Endothelial cell of umbilical vein (primary cell): ENCODE measurements around the gene SLC35A4. TPM values are rescaled to one million over a fixed set of nuclear protein-coding genes. Genes with fewer than 3 reads are reported as not detected.

ENCODE experiments used
- BruUV-seq: library from RNA; stranded (reverse); fragments of 400-500 nt; replicated peaks from 2 replicates; lab custom pipeline; 2021; lab: Mats Ljungman, UMichigan
- CTCF ChIA-PET: fragments of 300-600, 350-600 bp; sonication (Branson Sonifier 250); formaldehyde crosslinking; loops from one replicate; lab custom pipeline; 2021; ENCODE audit warnings: antibody characterized with exemption, inconsistent platforms; lab: Charles Lee
- POLR2A ChIA-PET: fragments of 300-600, 350-600 bp; sonication (Branson Sonifier 250); formaldehyde crosslinking; loops from one replicate; lab custom pipeline; 2021; ENCODE audit warnings: antibody characterized with exemption, inconsistent platforms; lab: Charles Lee
- DNase-seq: peaks from one replicate; pipeline ENCODE4 v3.0.0-alpha.2; 2011; ENCODE audit warnings: low read depth, low spot score
- FAIRE-seq: peaks from 2 replicates; lab custom pipeline; 2011; peaks lifted over from hg19 to GRCh38; lab: Jason Lieb, UNC
- H2AFZ ChIP-seq: 2 replicates; pipeline ENCODE4 v1.6.0; 2012; ENCODE audit warnings: low read depth, low read length, control low read depth, inconsistent platforms
- H3K27ac ChIP-seq: 2 replicates; pipeline ENCODE4 v1.5.1; 2011; ENCODE audit warnings: low read depth, mild to moderate bottlenecking, control low read depth, low read length, moderate library complexity; ENCODE audit not compliant: insufficient read depth
- H3K27me3 ChIP-seq, 2 experiments: 2 replicates each; pipeline versions ENCODE4 v1.6.0 to v1.6.1; 2011; ENCODE audit warnings: low read length in 2 of 2, mixed read lengths in 1 of 2; ENCODE audit not compliant: control insufficient read depth in 2 of 2, insufficient read depth in 2 of 2
- H3K36me3 ChIP-seq, 2 experiments: 2 replicates in 1 of 2; 3 replicates in 1 of 2; pipeline ENCODE4 v1.5.1; 2011; ENCODE audit warnings: low read length in 2 of 2, mild to moderate bottlenecking in 1 of 2, moderate library complexity in 1 of 2; ENCODE audit not compliant: control insufficient read depth in 2 of 2, insufficient read depth in 2 of 2; ENCODE audit errors: extremely low read depth in 1 of 2
- H3K4me1 ChIP-seq: 3 replicates; pipeline ENCODE4 v1.5.1; 2011; ENCODE audit warnings: mild to moderate bottlenecking, low read length; ENCODE audit not compliant: control insufficient read depth, insufficient read depth; ENCODE audit errors: extremely low read depth
- H3K4me2 ChIP-seq: 2 replicates; pipeline ENCODE4 v1.6.1; 2011; ENCODE audit warnings: low read length, control low read depth, mixed read lengths; ENCODE audit not compliant: insufficient read depth
- H3K4me3 ChIP-seq, 3 experiments: fragments of 200-600 bp in 1 of 3; sonication (generic), shearing (Covaris generic) in 1 of 3; replicated peaks in 1 of 3; 2 replicates each; pipeline ENCODE4 v1.5.1; 2011 to 2016; ENCODE audit warnings: control low read depth in 3 of 3, low read length in 3 of 3, mild to moderate bottlenecking in 2 of 3, inconsistent platforms in 1 of 3, low read depth in 1 of 3, moderate library complexity in 1 of 3; ENCODE audit not compliant: insufficient read depth in 1 of 3
- H3K79me2 ChIP-seq: 2 replicates; pipeline ENCODE4 v1.6.0; 2012; ENCODE audit warnings: low read length, inconsistent platforms; ENCODE audit not compliant: control insufficient read depth, insufficient read depth
- H3K9ac ChIP-seq: replicated peaks from 2 replicates; pipeline ENCODE3; 2011; ENCODE audit warnings: low read length, control low read depth; ENCODE audit not compliant: insufficient read depth; ENCODE audit errors: extremely low read depth
- H3K9me1 ChIP-seq: replicated peaks from 3 replicates; pipeline ENCODE4 v1.6.0; 2011; ENCODE audit warnings: mild to moderate bottlenecking, low read length; ENCODE audit not compliant: control insufficient read depth, insufficient read depth; ENCODE audit errors: extremely low read depth
- H3K9me3 ChIP-seq: replicated peaks from 2 replicates; pipeline ENCODE4 v1.5.1; 2012; ENCODE audit warnings: low read length, inconsistent platforms; ENCODE audit not compliant: control insufficient read depth, insufficient read depth
- H4K20me1 ChIP-seq: replicated peaks from 2 replicates; pipeline ENCODE3; 2011; ENCODE audit warnings: mild to moderate bottlenecking, low read length; ENCODE audit not compliant: control insufficient read depth, insufficient read depth; ENCODE audit errors: extremely low read depth
- EZH2 ChIP-seq: IDR thresholded peaks from 2 replicates; pipeline ENCODE4 v1.6.1; 2012; ENCODE audit warnings: borderline replicate concordance, low read depth, mild to moderate bottlenecking, moderate library complexity, low read length, inconsistent platforms; ENCODE audit not compliant: severe bottlenecking
- FOS ChIP-seq: IDR thresholded peaks from 2 replicates; pipeline ENCODE4 v1.6.1; 2011; ENCODE audit warnings: mild to moderate bottlenecking, low read length, moderate library complexity, borderline replicate concordance; ENCODE audit not compliant: insufficient read depth
- GATA2 ChIP-seq: IDR thresholded peaks from 2 replicates; pipeline ENCODE4 v1.7.0; 2011; ENCODE audit warnings: low read depth, mild to moderate bottlenecking, moderate library complexity, mixed read lengths, low read length; ENCODE audit not compliant: insufficient read length, insufficient read depth
- JUN ChIP-seq: IDR thresholded peaks from 2 replicates; pipeline ENCODE4 v1.6.1; 2011; ENCODE audit warnings: borderline replicate concordance, low read depth; ENCODE audit not compliant: insufficient read length, insufficient read depth
- MYC ChIP-seq: IDR thresholded peaks from one replicate; pipeline ENCODE4 v1.6.1; 2011; ENCODE audit warnings: mild to moderate bottlenecking, low read depth, low read length
- POLR2A ChIP-seq: IDR thresholded peaks from 2 replicates; pipeline ENCODE4 v1.6.1; 2012; ENCODE audit warnings: low read depth, mild to moderate bottlenecking, control low read depth, low read length
- POLR2AphosphoS5 ChIP-seq: IDR thresholded peaks from 2 replicates; pipeline ENCODE4 v1.6.1; 2012; ENCODE audit warnings: low read depth, mild to moderate bottlenecking, control low read depth, low read length, moderate library complexity; ENCODE audit not compliant: insufficient read depth
- dilution Hi-C: fragments of 300-500 bp; cut with MboI; formaldehyde crosslinking; loops from one replicate; pipeline ENCODE4 v1.15.0; 2019; ENCODE audit warnings: low sequenced_read_pairs; ENCODE audit not compliant: extremely low pct_ligation_motif_present
- intact Hi-C: fragments of 100-400 bp; cut with micrococcal nuclease; formaldehyde crosslinking; loops from one replicate; pipeline ENCODE4 v1.10.0; 2022
- polyA plus RNA-seq, 4 experiments: library from polyadenylated mRNA; depleted of rRNA in 3 of 4; stranded (reverse) in 3 of 4; unstranded in 1 of 4; fragments of >200 nt; gene quantifications; 2 replicates each; pipeline versions ENCODE4 v1.2.1 to v1.2.3, GENCODE V29; 2011 to 2012; ENCODE audit warnings: missing spikeins in 1 of 4
- total RNA-seq: library from RNA; stranded (reverse); gene quantifications from 2 replicates; pipeline ENCODE4 v1.2.3, GENCODE V29; 2021
- TF ChIP-seq, protein P1 (sequence below), 2 donors: IDR thresholded peaks; 1 replicate in 1 of 2; 2 replicates in 1 of 2; pipeline ENCODE4 v1.5.1; 2011; ENCODE audit warnings: low read length in 2 of 2, mild to moderate bottlenecking in 2 of 2, moderate library complexity in 2 of 2, control low read depth in 1 of 2, inconsistent platforms in 1 of 2, low read depth in 1 of 2; ENCODE audit not compliant: insufficient read depth in 1 of 2; ENCODE audit errors: extremely low read depth in 1 of 2
- TF ChIP-seq, protein P2 (sequence below): IDR thresholded peaks from 2 replicates; pipeline ENCODE4 v1.6.1; 2011; ENCODE audit not compliant: insufficient read depth, insufficient read length

SLC35A4 gene
- total and polyA plus RNA-seq, 2 donors (not counting 3 experiments of a cell fraction or from before 2014, with no cell fraction given) = 65.6 to 118 TPM

DNA sequence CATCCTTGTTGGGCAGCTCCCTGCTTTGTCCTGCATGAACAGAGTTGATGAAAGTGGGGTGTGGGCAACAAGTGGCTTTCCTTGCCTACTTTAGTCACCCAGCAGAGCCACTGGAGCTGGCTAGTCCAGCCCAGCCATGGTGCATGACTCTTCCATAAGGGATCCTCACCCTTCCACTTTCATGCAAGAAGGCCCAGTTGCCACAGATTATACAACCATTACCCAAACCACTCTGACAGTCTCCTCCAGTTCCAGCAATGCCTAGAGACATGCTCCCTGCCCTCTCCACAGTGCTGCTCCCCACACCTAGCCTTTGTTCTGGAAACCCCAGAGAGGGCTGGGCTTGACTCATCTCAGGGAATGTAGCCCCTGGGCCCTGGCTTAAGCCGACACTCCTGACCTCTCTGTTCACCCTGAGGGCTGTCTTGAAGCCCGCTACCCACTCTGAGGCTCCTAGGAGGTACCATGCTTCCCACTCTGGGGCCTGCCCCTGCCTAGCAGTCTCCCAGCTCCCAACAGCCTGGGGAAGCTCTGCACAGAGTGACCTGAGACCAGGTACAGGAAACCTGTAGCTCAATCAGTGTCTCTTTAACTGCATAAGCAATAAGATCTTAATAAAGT, 3.9 kb downstream of the SLC35A4 start:
- intact Hi-C loops = no loop called here

DNA sequence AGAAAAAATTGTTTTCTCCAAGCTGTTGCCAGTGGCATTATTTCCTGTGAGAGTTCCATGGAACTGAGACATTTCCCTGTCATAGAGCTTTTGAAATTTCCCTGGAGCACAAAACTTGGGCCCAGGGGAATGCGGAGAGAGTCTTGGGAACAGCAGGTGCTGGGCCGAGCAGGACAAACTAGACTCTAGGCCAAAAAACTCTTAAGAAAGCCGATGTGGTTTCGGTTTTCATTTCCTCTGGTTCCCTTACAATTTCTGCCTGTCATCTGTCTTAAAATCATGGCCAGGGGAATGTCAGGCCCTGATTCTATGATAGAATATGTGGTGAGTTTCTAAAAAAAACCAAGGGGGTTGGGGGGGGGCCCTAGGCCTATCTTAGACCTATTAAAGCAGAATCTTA, 4.6 kb downstream of the SLC35A4 start:
- peaks cover 3 to 24% of the 10 kb centered on the region in 2 experiments for H3K36me3 ChIP-seq
- intact Hi-C loops (no loop called here), dilution Hi-C loops (no loop called here)
- no TSS peak for BruUV-seq
- FAIRE-seq (no peak), DNase-seq (no peak)
- CTCF ChIA-PET = interaction anchor here (0.7 to 1.7 kb wide), 5 partner anchors 9 to 122 kb away, joined by 3 to 8 read pairs (median 4); partner anchors contain the start of genes CD14, HARS1 and HARS2
- peaks cover 8% of the 10 kb centered on the region for H3K4me1 ChIP-seq
- no peaks in the 10 kb centered on the region for H3K9me3 ChIP-seq
- TF ChIP-seq, protein P1, sequence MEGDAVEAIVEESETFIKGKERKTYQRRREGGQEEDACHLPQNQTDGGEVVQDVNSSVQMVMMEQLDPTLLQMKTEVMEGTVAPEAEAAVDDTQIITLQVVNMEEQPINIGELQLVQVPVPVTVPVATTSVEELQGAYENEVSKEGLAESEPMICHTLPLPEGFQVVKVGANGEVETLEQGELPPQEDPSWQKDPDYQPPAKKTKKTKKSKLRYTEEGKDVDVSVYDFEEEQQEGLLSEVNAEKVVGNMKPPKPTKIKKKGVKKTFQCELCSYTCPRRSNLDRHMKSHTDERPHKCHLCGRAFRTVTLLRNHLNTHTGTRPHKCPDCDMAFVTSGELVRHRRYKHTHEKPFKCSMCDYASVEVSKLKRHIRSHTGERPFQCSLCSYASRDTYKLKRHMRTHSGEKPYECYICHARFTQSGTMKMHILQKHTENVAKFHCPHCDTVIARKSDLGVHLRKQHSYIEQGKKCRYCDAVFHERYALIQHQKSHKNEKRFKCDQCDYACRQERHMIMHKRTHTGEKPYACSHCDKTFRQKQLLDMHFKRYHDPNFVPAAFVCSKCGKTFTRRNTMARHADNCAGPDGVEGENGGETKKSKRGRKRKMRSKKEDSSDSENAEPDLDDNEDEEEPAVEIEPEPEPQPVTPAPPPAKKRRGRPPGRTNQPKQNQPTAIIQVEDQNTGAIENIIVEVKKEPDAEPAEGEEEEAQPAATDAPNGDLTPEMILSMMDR (IDR thresholded peaks at IDR 0.05; ENCODE audit: extremely low read depth in 1 of 2, insufficient read depth in 1 of 2, low read depth in 1 of 2, low read length in 2 of 2) = no peak
- no peak for TF ChIP-seq FOS
- no peak for TF ChIP-seq GATA2
- no peak for TF ChIP-seq MYC
- TF ChIP-seq JUN = no peak
- TF ChIP-seq, protein P2, sequence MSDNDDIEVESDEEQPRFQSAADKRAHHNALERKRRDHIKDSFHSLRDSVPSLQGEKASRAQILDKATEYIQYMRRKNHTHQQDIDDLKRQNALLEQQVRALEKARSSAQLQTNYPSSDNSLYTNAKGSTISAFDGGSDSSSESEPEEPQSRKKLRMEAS = no peak
- no peak for TF ChIP-seq POLR2AphosphoS5
- TF ChIP-seq EZH2 = no peak
- TF ChIP-seq POLR2A = no peak
- no peak overlapping the region for H3K27ac ChIP-seq
- no peaks in the 10 kb centered on the region for H3K9me1 ChIP-seq
- POLR2A ChIA-PET = interaction anchor here (0.7 kb wide), 1 partner anchor 182 kb away, joined by 5 read pairs; no protein-coding TSS in a partner anchor
- no peak overlapping the region for H3K4me3 ChIP-seq
- H3K79me2 ChIP-seq = peaks cover 9% of the 10 kb centered on the region
- no peak overlapping the region for H2AFZ ChIP-seq
- no peaks in the 10 kb centered on the region for H4K20me1 ChIP-seq
- no peak overlapping the region for H3K9ac ChIP-seq
- no peaks in the 10 kb centered on the region for H3K27me3 ChIP-seq
- H3K4me2 ChIP-seq = no peak overlapping the region

More for the DNA sequence above, 3.9 kb downstream of the SLC35A4 start:
- H3K27me3 ChIP-seq = no peaks in the 10 kb centered on the region
- BruUV-seq = no TSS peak
- DNase-seq (no peak), FAIRE-seq (no peak)
- no peak overlapping the region for H3K9ac ChIP-seq
- H3K9me3 ChIP-seq = no peaks in the 10 kb centered on the region
- no peak overlapping the region for H3K4me3 ChIP-seq
- dilution Hi-C loops = no loop called here
- no peak overlapping the region for H3K4me2 ChIP-seq
- no peaks in the 10 kb centered on the region for H4K20me1 ChIP-seq
- peaks cover 8% of the 10 kb centered on the region for H3K4me1 ChIP-seq
- H3K27ac ChIP-seq = no peak overlapping the region
- peaks cover 3 to 24% of the 10 kb centered on the region in 2 experiments for H3K36me3 ChIP-seq
- peaks cover 9% of the 10 kb centered on the region for H3K79me2 ChIP-seq
- no peaks in the 10 kb centered on the region for H3K9me1 ChIP-seq
- ChIA-PET CTCF (no interaction called here), POLR2A (interaction anchor here (0.7 kb wide), 1 partner anchor 181 kb away, joined by 5 read pairs; no protein-coding TSS in a partner anchor)
- no peak overlapping the region for H2AFZ ChIP-seq
- no peak for TF ChIP-seq FOS
- no peak for TF ChIP-seq EZH2
- TF ChIP-seq, protein P2 = no peak
- TF ChIP-seq GATA2 = no peak
